ENCODE data around the gene VSTM4.

The VSTM4 gene

GRCh38 chr10:49141541-49142332 lies 26.4 kb upstream of the VSTM4 start:
- DNase-seq (ENCODE audit: low read depth in 2 of 2): no peak

DNA sequence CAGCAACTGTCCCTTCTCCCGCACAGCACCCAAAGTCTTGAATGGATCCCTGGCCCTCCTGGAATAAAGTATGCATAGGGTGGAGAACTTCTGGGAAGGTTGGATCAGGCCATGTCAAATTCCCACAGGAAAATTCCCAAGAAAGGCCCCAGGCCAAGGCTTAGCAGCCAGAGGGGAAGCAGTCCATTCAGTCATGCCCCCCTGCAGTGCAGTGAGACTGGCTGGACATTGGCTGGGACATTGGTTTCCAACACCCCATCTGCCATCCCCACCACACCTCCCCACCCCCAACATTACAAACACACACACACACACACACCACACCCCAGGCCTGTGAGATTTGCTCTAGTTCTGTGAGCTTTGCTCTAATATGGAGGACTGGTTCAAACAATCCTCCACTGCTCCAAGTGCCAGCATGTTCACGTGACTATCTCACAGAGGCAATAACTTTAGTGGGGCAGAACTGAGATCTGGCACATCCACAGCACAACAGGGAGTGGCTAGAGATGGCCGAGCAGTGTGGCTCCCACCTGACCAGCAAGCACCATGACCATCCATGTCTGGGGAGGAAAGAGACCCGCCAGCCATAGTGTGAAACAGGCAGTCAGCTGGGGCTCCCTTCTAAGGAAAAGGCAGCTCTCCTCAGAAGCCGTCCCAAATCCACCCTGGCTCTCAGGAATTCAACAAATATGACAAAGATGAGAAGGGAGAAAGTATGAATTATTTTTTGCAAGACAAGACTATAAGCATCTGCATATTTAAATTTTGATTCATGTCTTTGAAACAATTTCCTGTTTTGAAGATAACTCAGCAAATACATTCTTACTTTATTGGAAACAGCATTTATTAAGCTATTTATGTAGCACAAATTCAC lies 25.2 kb upstream of the VSTM4 start:
- no peak for DNase-seq (ENCODE audit: low read depth in 2 of 2)

- no peak for DNase-seq (ENCODE audit: low read depth in 2 of 2)
Observed at GRCh38 chr10:49139846-49140195, 24.5 kb upstream of the VSTM4 start.

DNA sequence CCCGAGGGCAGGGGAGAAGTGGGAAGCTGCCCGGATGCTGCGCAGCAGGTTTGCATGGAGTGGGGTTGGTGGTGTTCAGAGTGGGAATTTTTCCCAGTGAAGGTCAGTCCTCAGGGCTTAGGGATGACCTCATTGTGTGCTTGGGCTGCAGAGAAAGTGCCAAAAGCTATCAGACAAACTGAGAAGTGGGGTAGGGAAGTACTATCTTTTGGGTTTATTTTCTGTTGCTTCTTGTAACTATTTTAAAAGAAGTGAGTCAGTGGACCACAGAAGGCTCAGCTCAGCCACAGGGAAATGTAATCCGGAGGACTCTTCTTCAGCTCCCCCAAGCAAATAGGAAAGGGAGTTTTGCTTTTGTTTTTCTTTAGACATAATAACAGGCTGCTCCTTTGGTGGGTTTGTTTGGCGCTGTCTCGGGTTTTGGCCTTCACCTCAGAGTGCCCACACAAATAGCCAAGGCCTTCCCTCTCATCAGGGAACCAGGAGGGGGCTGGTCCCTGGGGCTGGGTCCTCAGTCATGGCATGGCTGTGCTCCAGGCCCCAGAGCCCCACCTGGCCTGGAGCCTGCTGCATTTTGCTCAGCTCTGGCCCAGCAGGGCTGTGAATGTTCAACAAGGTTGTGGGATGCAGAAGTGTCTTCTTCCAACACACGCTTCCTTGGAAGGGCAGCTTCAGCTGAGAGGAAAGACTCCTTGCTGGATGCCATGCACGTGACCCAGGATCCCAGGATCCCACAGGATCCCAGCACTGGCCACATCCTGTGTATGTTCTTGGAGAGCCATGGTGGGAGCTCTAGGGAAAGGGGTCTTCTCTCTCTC lies 23.9 kb upstream of the VSTM4 start:
- DNase-seq (ENCODE audit: low read depth in 2 of 2): no peak

- DNase-seq (ENCODE audit: low read depth in 2 of 2): no peak
Observed at GRCh38 chr10:49138361-49138891, 23.1 kb upstream of the VSTM4 start.

DNA sequence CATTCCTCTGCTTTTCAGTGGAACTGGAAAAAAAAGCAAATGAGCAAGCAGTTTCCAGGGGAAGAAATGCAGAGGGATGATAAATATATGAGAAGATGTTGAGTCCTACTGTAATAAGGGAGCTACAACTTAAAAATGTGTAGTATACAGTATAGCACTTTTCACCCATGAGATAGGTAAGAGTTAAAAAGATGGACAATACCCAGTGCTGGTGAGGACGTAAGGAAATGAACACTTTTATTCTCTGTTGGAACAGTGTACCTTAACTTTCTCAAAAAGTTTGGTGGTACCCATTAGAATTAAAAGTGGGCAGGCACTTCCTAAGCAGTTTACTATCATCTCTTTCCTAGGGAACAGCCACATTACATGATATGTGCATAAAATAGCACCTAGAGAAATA lies 21.2 kb upstream of the VSTM4 start:
- no peak for DNase-seq (ENCODE audit: low read depth in 2 of 2)

- no peak for DNase-seq (ENCODE audit: low read depth in 2 of 2)
Observed at GRCh38 chr10:49135575-49136313, 20.4 kb upstream of the VSTM4 start.

DNA sequence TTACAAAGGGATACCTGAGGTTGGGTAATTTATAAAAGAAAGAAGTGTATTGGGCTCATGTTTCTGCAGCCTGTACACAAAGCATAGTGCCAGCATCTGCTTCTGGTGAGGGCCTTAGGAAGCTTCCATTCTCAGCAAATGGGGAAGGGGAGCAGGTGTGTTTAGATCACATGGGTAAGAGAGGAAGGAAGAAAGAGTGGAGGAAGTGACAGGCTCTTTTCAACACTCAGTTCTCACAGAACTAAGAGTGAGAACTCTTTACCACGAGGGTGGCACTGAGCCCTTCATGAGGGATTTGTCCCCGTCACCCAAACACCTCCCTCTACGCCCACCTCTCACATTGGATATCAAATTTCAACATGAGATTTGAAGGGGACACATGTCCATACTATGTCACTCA lies 19.0 kb upstream of the VSTM4 start:
- no peak for DNase-seq (ENCODE audit: low read depth in 2 of 2)

DNA sequence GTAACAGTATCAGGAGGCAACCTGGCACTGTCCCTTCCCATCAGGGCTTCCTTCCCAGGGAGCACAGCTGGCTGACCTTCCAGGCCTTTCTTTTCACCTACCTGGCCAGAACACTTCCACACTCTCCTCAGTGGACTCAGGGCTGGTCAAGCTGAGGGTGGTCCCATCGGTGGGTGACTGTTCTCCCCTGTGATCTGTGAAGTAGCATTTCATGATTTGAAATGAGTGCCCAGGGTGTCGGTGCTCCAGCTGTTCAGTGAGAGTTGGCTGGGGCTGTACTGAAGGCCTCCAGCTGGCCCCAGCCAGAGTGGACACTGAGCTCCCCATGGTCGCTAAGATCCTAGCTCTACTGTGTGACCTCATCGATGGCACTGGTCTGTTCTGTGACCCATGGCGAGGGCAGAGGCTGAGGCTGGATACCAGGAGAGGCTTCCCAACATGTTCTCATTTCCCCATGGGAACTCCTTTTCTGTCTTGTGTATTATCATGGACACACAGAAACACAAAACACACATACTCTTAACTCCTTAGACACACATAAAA lies 18.5 kb upstream of the VSTM4 start, which contains the start of gene FAM170B:
TSS of gene FAM170B (minus strand) at position 316 of the 543 bp plus-strand sequence. CDS start at position 213, 103 bp downstream.
- no peak for DNase-seq (ENCODE audit: low read depth in 2 of 2)

DNA sequence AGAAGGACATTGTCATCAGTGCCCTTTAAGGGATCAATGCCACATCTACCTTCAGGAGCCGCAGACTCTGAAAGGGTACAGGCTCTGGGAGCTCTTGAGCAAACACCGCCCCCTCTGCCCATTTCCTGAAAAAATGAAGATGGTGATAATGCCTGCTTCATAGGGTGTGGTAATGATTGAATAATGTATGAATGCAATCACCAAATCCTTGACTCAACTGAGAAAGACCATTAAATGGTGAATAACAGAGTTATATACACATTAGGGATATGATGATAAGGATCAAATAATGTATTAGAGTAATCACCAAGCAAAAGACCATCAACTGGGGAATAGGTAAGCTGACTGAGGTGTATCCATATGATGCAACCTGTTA lies 17.0 kb upstream of the VSTM4 start:
- DNase-seq (ENCODE audit: low read depth in 2 of 2): no peak

DNA sequence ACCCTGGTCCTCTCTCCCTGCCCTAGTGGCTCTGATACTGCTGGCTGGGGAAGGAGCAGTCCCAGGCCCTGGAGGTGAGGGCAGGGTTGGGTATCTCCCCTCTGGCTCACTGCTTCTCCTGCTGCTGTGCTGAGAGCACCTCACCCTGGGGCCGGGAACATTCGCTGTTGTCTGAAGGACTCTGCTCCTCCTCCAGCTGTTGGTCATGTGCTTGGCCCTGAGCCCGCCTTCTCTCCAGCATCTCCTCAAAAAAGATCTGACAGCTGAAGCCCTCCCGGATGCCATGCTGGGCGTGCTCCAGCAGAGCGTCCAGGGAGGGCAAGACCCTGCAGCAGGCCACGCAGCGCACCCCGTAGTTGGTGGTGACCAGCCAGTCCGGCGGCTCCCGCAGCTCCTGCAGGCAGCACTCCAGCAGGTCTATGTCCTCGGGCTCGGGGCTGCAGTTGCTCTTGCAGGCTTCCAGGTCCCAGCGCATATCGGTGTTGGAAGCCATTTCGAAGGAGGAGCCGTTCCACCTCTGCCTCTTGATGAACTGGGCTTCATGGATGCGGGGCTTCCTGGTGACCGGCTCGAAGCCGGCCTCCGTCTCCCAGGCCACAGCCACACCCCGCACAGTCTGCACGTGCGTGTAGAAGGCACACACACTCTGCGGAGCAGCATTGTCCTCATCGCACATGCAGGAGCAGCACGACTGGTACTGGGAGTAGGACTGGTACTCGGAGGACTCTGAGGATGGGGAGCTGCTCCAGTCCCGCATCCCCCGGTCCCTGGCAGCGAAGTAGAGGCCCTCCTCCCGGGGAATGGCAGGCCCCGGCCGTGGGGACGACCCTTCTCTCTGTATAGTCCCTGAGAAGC lies 16.4 kb upstream of the VSTM4 start:
- DNase-seq (ENCODE audit: low read depth in 2 of 2): no peak

DNA sequence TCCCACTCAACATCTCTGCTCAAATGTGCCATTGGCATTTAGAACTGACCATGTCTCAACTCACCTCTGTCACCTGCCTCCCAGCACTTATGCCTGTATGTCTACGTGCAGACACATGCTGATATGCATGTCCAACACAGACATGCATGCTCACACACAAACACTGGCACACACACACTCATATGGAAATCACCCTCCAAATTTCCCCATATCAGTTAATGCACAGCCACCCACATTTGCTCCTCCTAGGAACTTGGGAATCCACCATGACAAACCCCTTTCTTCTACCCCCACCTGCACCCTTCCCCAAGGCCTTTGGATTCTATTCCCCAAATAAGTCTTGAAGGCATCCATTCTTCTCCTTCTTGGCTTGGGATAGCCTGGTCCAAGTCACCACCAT lies 14.1 kb upstream of the VSTM4 start:
- DNase-seq (ENCODE audit: low read depth in 2 of 2): no peak

DNA sequence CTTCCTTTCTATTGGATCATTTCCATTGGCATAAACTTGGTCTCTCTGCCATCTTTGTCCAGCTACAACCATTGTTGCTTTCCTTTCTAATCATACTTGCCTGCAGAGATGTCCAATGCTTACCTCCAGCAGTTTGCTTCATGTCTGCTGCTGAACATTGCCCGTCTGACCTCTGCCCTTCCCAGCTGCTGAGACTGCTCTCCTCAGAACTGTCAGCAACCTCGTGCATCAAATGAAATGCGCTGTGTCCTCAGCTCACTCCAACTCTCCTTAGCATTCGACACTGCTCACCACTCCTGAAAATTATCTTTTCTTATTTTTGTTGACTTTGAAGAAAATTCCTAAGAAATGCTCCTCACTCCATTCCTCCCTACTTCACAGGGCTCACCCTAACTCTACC lies 13.5 kb upstream of the VSTM4 start:
- DNase-seq (ENCODE audit: low read depth in 2 of 2): no peak

GRCh38 chr10:49123981-49124950 lies 8.9 kb upstream of the VSTM4 start:
- DNase-seq (ENCODE audit: low read depth in 2 of 2): no peak

DNA sequence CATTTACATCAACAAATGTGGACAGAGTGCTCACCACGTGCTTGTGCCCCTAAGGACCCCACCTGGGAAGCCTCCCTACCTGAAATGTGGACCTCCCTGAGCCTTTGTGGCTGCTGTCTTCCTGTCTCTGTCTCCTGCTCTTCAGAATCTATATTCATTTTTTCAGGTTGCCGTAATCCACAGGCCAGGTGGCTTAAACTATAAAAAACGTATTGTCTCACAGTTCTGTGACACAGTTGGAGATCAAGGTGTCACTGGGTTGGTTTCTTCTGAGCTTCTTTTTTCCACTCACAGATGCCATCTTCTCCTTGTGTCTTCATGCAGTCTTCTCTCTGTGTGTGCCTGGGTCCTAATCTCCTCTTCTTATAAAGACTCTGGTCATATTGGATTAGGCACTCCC lies 5.6 kb upstream of the VSTM4 start:
- DNase-seq (ENCODE audit: low read depth in 2 of 2): no peak

- DNase-seq (ENCODE audit: low read depth in 2 of 2): no peak
Observed at GRCh38 chr10:49119746-49120145, 4.4 kb upstream of the VSTM4 start.

- no peak for DNase-seq (ENCODE audit: low read depth in 2 of 2)
Observed at GRCh38 chr10:49118430-49119074, 3.2 kb upstream of the VSTM4 start.

DNA sequence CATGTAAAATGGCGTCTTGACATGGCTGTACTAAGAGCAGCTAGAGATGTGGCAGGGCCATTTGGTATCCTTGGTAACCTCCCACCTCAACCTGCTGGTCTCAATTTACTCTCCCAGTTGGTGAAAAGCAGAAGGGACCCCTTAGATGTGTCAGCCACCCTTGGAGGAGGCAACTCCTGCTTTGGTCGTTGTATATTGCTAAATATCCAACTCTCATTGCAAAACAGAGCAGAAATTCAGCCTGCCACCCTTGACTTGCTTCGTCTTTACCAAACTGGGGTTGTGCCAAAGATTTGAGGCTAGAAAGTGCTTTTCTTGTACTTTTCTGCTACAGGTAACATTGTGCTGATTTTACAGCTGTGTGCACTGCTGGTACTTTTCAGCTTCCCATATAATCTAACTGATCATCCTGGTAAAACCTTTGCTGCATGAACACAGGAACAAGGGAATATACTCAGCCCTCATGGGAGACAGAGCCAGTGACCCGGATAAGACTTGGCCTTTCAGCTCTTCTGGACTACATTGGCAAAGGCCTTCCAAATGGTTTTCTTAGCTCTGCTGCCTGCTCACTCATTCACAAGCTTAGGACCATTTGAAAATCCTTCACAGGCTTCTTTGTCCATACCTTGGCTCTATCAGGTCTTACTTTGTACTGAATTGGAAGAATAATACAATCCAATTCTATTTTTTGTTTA lies 2.2 kb upstream of the VSTM4 start:
- no peak for DNase-seq (ENCODE audit: low read depth in 2 of 2)
